Jurkat, Clone E6-1 (cell line): Measurements from ENCODE around the gene LAMB3.

Source experiments
- DNase-seq: peaks from one replicate; pipeline ENCODE4 v3.0.0-alpha.2; 2011; ENCODE audit warnings: low read depth, low spot score
- H3K4me3 ChIP-seq: 2 replicates; pipeline ENCODE4 v1.5.1; 2011; ENCODE audit warnings: mild to moderate bottlenecking, low read length, control low read depth, moderate library complexity

LAMB3 gene

GRCh38 chr1:209621741-209622655 lies 30.2 kb downstream of the LAMB3 start:
- DNase-seq: no peak
- no peak overlapping the region for H3K4me3 ChIP-seq

- no peak overlapping the region for H3K4me3 ChIP-seq
- DNase-seq: no peak
These were observed 30.9 kb downstream of the LAMB3 start for GRCh38 chr1:209621286-209621685.

GRCh38 chr1:209620487-209620884 lies 31.7 kb downstream of the LAMB3 start:
- no peak for DNase-seq
- H3K4me3 ChIP-seq: no peak overlapping the region

GRCh38 chr1:209619696-209620486 lies 32.3 kb downstream of the LAMB3 start:
- H3K4me3 ChIP-seq: no peak overlapping the region
- DNase-seq: no peak

- H3K4me3 ChIP-seq: no peak overlapping the region
- peak; percentile 48 for DNase-seq
These were observed 33.3 kb downstream of the LAMB3 start for GRCh38 chr1:209618756-209619420.

- DNase-seq: no peak
- H3K4me3 ChIP-seq: no peak overlapping the region
These were observed 33.9 kb downstream of the LAMB3 start for GRCh38 chr1:209618291-209618690.

GRCh38 chr1:209617755-209618154 lies 34.5 kb downstream of the LAMB3 start:
- no peak for DNase-seq

GRCh38 chr1:209617047-209617673 lies 35.1 kb downstream of the LAMB3 start:
- H3K4me3 ChIP-seq: no peak overlapping the region

More at GRCh38 chr1:209617755-209618154, 34.5 kb downstream of the LAMB3 start:
- no peak overlapping the region for H3K4me3 ChIP-seq

GRCh38 chr1:209616366-209617046 lies 35.7 kb downstream of the LAMB3 start:
- DNase-seq: no peak
- no peak overlapping the region for H3K4me3 ChIP-seq

More at GRCh38 chr1:209617047-209617673, 35.1 kb downstream of the LAMB3 start:
- no peak for DNase-seq

GRCh38 chr1:209614906-209615305 lies 37.3 kb downstream of the LAMB3 start:
- no peak overlapping the region for H3K4me3 ChIP-seq
- DNase-seq: peak; percentile 18

- no peak for DNase-seq
- no peak overlapping the region for H3K4me3 ChIP-seq
These were observed 38.1 kb downstream of the LAMB3 start for GRCh38 chr1:209614151-209614420.

GRCh38 chr1:209613400-209614150 lies 38.6 kb downstream of the LAMB3 start:
- H3K4me3 ChIP-seq: no peak overlapping the region
- no peak for DNase-seq

GRCh38 chr1:209612646-209613399 lies 39.4 kb downstream of the LAMB3 start:
- H3K4me3 ChIP-seq: no peak overlapping the region
- DNase-seq: no peak

- DNase-seq: no peak
- no peak overlapping the region for H3K4me3 ChIP-seq
These were observed 40.3 kb downstream of the LAMB3 start for GRCh38 chr1:209611771-209612570.

GRCh38 chr1:209610631-209610905 lies 41.7 kb downstream of the LAMB3 start:
- H3K4me3 ChIP-seq: no peak overlapping the region
- no peak for DNase-seq

GRCh38 chr1:209609791-209610630 lies 42.2 kb downstream of the LAMB3 start:
- no peak for DNase-seq
- H3K4me3 ChIP-seq: no peak overlapping the region
